K562 (cell line): ENCODE results near the gene RNF223.
"Not testable (repeated sequence)": the region's sequence is repeated elsewhere in the genome, so short reads cannot be mapped to it uniquely, and the experiment has no call there.

Source experiments
- CTCF ChIP-seq, 3 experiments: IDR thresholded peaks in 2 of 3; conservative IDR thresholded peaks in 1 of 3; 2 replicates each; pipeline ENCODE4 v1.5.1; 2011 to 2012; ENCODE audit warnings: low read length in 3 of 3, mild to moderate bottlenecking in 3 of 3, control low read depth in 2 of 3, improper control_type of control experiment in 1 of 3, inconsistent platforms in 1 of 3, low read depth in 1 of 3, mixed read lengths in 1 of 3, moderate library complexity in 1 of 3; ENCODE audit not compliant: insufficient read depth in 2 of 3
- HCFC1 ChIP-seq: IDR thresholded peaks from 2 replicates; pipeline ENCODE4 v1.6.1; 2012; ENCODE audit warnings: low read depth, low read length, improper control_type of control experiment
- HMG20B ChIP-seq: fragments of 250-450 bp; sonication (Bioruptor Pico); IDR thresholded peaks from 2 replicates; pipeline ENCODE4 v1.5.0; 2021; ENCODE audit warnings: mild to moderate bottlenecking
- MAX ChIP-seq: sonication (generic); formaldehyde crosslinking; IDR thresholded peaks from 2 replicates; pipeline ENCODE4 v1.9.0; 2022; ENCODE audit warnings: mild to moderate bottlenecking, missing genetic modification reagents
- POLR2A ChIP-seq: fragments of 450-650 bp; conservative IDR thresholded peaks from 2 replicates; pipeline ENCODE4 v1.6.1; 2016
- SAFB2 ChIP-seq: fragments of 200-400 bp; formaldehyde crosslinking; IDR thresholded peaks from 2 replicates; pipeline ENCODE4 v1.6.1; 2018; ENCODE audit warnings: borderline replicate concordance, low read length, low read depth, moderate library complexity; ENCODE audit not compliant: severe bottlenecking
- TBL1XR1 ChIP-seq, 2 experiments: IDR thresholded peaks; 2 replicates each; pipeline ENCODE4 v1.6.1; 2012; ENCODE audit warnings: improper control_type of control experiment in 2 of 2, low read length in 2 of 2, mild to moderate bottlenecking in 1 of 2
- TRIM28 ChIP-seq: fragments of 450-650 bp; IDR thresholded peaks from 2 replicates; pipeline ENCODE4 v1.6.1; 2017
- UBTF ChIP-seq, 2 experiments: IDR thresholded peaks; 2 replicates each; pipeline ENCODE4 v1.6.1; 2012; ENCODE audit warnings: improper control_type of control experiment in 2 of 2, low read depth in 2 of 2, low read length in 2 of 2, borderline replicate concordance in 1 of 2
- USF1 ChIP-seq: sonication (generic); formaldehyde crosslinking; IDR thresholded peaks from 2 replicates; pipeline ENCODE4 v1.9.0; 2022; ENCODE audit warnings: mild to moderate bottlenecking, missing genetic modification reagents
- ZNF134 ChIP-seq: fragments of 250-450 bp; sonication (Bioruptor Pico); conservative IDR thresholded peaks from 2 replicates; pipeline ENCODE4 v1.4.0; 2020
- ZNF232 ChIP-seq: sonication (generic); formaldehyde crosslinking; IDR thresholded peaks from 2 replicates; pipeline ENCODE4 v1.8.0; 2022; ENCODE audit warnings: mild to moderate bottlenecking, missing genetic modification reagents
- ZNF785 ChIP-seq: fragments of 250-450 bp; sonication (Bioruptor Pico); IDR thresholded peaks from 2 replicates; pipeline ENCODE4 v1.4.0; 2020; ENCODE audit warnings: mild to moderate bottlenecking
- ZSCAN32 ChIP-seq: fragments of 450-650 bp; formaldehyde crosslinking; IDR thresholded peaks from 2 replicates; pipeline ENCODE4 v1.4.0; 2020; ENCODE audit warnings: mild to moderate bottlenecking, moderate library complexity

- not testable (repeated sequence) for TF ChIP-seq CTCF (IDR thresholded peaks at IDR 0.05 in 2 of 3, conservative IDR thresholded peaks at IDR 0.05 in 1 of 3; ENCODE audit: insufficient read depth in 2 of 3, low read depth in 1 of 3, low read length in 3 of 3); MAX (CRISPR knock-in tag); POLR2A; ZNF134; ZSCAN32 (CRISPR knock-in tag); USF1 (CRISPR knock-in tag); HCFC1; HMG20B (CRISPR knock-in tag); SAFB2; ZNF785 (CRISPR knock-in tag); UBTF (IDR thresholded peaks at IDR 0.05; ENCODE audit: borderline replicate concordance in 1 of 2, low read depth in 2 of 2, low read length in 2 of 2); TBL1XR1 (IDR thresholded peaks at IDR 0.05; ENCODE audit: low read length in 2 of 2); ZNF232 (CRISPR knock-in tag); TRIM28
Measured at GRCh38 chr1:1030867-1031658, 43.0 kb downstream of the RNF223 start.
